Spleen (tissue), 7 donors: Measurements from ENCODE around the gene GAB2.

ENCODE experiments used
- CTCF ChIP-seq, 11 experiments: fragments of 200-600 bp in 7 of 11; fragments of 450-650 bp in 4 of 11; sonication (generic) in 4 of 11; IDR thresholded peaks in 8 of 11; conservative IDR thresholded peaks in 3 of 11; 1 replicate in 7 of 11; 2 replicates in 4 of 11; pipeline versions ENCODE4 v1.4.0 to v1.8.0; 2016 to 2021; ENCODE audit warnings: antibody characterized with exemption in 11 of 11, inconsistent platforms in 4 of 11, mild to moderate bottlenecking in 1 of 11
- POLR2A ChIP-seq, 3 donors: fragments of 450-650 bp; IDR thresholded peaks; one replicate each; pipeline ENCODE4 v1.5.1; 2017; ENCODE audit warnings: antibody characterized with exemption in 3 of 3, mild to moderate bottlenecking in 1 of 3
- POLR2AphosphoS5 ChIP-seq, 3 donors: sonication (generic); formaldehyde crosslinking; IDR thresholded peaks; one replicate each; pipeline ENCODE4 v1.5.1; 2017; ENCODE audit warnings: antibody characterized with exemption in 3 of 3
- donor health status: DM: no; HTN: no; CAD: no; lungs with moderate emphysema.
- donor health status: DM: no; HTN: no; CAD: no.
- donor health status: DM: no; HTN: no; CAD: no.

- TF ChIP-seq CTCF (IDR thresholded peaks at IDR 0.05 in 8 of 11, conservative IDR thresholded peaks at IDR 0.05 in 3 of 11), result no peak
- no peak for TF ChIP-seq POLR2A (IDR thresholded peaks at IDR 0.05)
- TF ChIP-seq POLR2AphosphoS5 (IDR thresholded peaks at IDR 0.05), result no peak
These were observed 196.0 kb downstream of the GAB2 start for GRCh38 chr11:78221396-78222315.
